Brain microvascular endothelial cell (primary cell): ENCODE measurements around the gene GPR108.

Experiments used
- DNase-seq: peaks from one replicate; pipeline ENCODE4 v3.0.0-alpha.2; 2020
- H3K27ac ChIP-seq: fragments of 250-450 bp; sonication (Bioruptor Pico); 2 replicates; pipeline ENCODE4 v1.5.1; 2020; ENCODE audit warnings: mild to moderate bottlenecking, moderate library complexity
- H3K27me3 ChIP-seq: fragments of 250-450 bp; sonication (Bioruptor Pico); replicated peaks from 2 replicates; pipeline ENCODE4 v1.5.1; 2020; ENCODE audit warnings: mild to moderate bottlenecking
- H3K36me3 ChIP-seq: fragments of 250-450 bp; sonication (Bioruptor Pico); replicated peaks from 2 replicates; pipeline ENCODE4 v1.5.1; 2020; ENCODE audit warnings: mild to moderate bottlenecking
- H3K4me3 ChIP-seq: 2 replicates; pipeline ENCODE4 v1.5.1; 2011; ENCODE audit warnings: low read depth, mild to moderate bottlenecking, control low read depth, low read length, moderate library complexity
- CTCF ChIP-seq: IDR thresholded peaks from 2 replicates; pipeline ENCODE4 v1.5.1; 2011; ENCODE audit warnings: low read depth, mild to moderate bottlenecking, moderate library complexity, low read length, control low read depth, inconsistent platforms; ENCODE audit errors: missing control alignments
- in situ Hi-C: cut with HindIII; loops from 2 replicates; pipeline ENCODE4 v1.10.0; 2017; ENCODE audit warnings: low sequenced_read_pairs, low pct_ligation_motif_present

Gene GPR108

GRCh38 chr19:6694147-6694815 lies 43.1 kb downstream of the GPR108 start:
- no peak for TF ChIP-seq CTCF
- in situ Hi-C loops: no loop called here
- DNase-seq: no peak

GRCh38 chr19:6693681-6694080 lies 43.7 kb downstream of the GPR108 start:
- no peak for DNase-seq
- H3K4me3 ChIP-seq: no peak overlapping the region
- H3K27ac ChIP-seq: no peak overlapping the region
- H3K36me3 ChIP-seq: no peaks in the 10 kb centered on the region
- TF ChIP-seq CTCF: no peak
- in situ Hi-C loops: no loop called here
- no peaks in the 10 kb centered on the region for H3K27me3 ChIP-seq

More at GRCh38 chr19:6694147-6694815, 43.1 kb downstream of the GPR108 start:
- Histone ChIP-seq H3K36me3 (no peaks in the 10 kb centered on the region), H3K4me3 (no peak overlapping the region), H3K27ac (no peak overlapping the region), H3K27me3 (no peaks in the 10 kb centered on the region)

- Histone ChIP-seq H3K4me3 (no peak overlapping the region), H3K36me3 (no peaks in the 10 kb centered on the region), H3K27ac (no peak overlapping the region), H3K27me3 (no peaks in the 10 kb centered on the region)
- no peak for DNase-seq
- in situ Hi-C loops: no loop called here
- no peak for TF ChIP-seq CTCF
Observed at GRCh38 chr19:6693056-6693471, 44.3 kb downstream of the GPR108 start.

GRCh38 chr19:6692027-6692426 lies 45.4 kb downstream of the GPR108 start:
- Histone ChIP-seq H3K4me3 (no peak overlapping the region), H3K27ac (no peak overlapping the region), H3K36me3 (no peaks in the 10 kb centered on the region), H3K27me3 (no peaks in the 10 kb centered on the region)
- in situ Hi-C loops: no loop called here
- TF ChIP-seq CTCF: no peak
- no peak for DNase-seq

GRCh38 chr19:6691342-6691741 lies 46.0 kb downstream of the GPR108 start:
- no peaks in the 10 kb centered on the region for H3K27me3 ChIP-seq
- H3K4me3 ChIP-seq: no peak overlapping the region
- no peak for TF ChIP-seq CTCF
- no peak overlapping the region for H3K27ac ChIP-seq
- H3K36me3 ChIP-seq: no peaks in the 10 kb centered on the region
- no peak for DNase-seq
- in situ Hi-C loops: no loop called here
